Retinal pigment epithelial cell (primary cell): Measurements from ENCODE around the gene RASA2.
A peak's percentile ranks its signal among the peaks of the same experiment; 100 is the strongest.

Experiments
- DNase-seq: peaks from one replicate; pipeline ENCODE4 v3.0.0-alpha.2; 2010; ENCODE audit warnings: low read depth
- H3K4me3 ChIP-seq: 2 replicates; pipeline ENCODE4 v1.5.1; 2011; ENCODE audit warnings: mild to moderate bottlenecking, low read length, control low read depth, moderate library complexity
- TF ChIP-seq, protein P1 (sequence below): conservative IDR thresholded peaks from 2 replicates; pipeline ENCODE4 v1.5.1; 2011; ENCODE audit warnings: low read depth, low read length, control low read depth, inconsistent platforms

The RASA2 gene

DNA sequence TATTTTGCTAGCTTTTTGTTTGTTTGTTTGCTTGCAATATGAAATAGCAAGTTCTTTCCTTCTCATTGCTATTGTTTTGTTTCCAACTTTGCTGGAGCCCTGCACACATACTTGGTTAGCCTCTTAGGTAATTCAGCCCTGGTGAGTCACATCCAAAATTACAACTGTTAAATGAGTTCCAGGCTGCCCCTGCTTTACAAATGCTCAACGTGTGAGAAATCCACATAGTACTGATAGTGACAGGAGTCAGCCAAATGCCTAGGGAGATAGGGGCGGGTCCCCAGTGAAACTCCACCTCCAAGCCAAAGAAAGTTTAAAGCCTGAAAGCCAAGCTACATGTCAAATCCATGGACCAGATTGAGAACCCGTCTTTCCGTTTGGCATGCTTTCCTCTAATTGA lies 169.9 kb downstream of the RASA2 start:
- H3K4me3 ChIP-seq, result no peak overlapping the region
- DNase-seq, result no peak
- TF ChIP-seq, protein P1, sequence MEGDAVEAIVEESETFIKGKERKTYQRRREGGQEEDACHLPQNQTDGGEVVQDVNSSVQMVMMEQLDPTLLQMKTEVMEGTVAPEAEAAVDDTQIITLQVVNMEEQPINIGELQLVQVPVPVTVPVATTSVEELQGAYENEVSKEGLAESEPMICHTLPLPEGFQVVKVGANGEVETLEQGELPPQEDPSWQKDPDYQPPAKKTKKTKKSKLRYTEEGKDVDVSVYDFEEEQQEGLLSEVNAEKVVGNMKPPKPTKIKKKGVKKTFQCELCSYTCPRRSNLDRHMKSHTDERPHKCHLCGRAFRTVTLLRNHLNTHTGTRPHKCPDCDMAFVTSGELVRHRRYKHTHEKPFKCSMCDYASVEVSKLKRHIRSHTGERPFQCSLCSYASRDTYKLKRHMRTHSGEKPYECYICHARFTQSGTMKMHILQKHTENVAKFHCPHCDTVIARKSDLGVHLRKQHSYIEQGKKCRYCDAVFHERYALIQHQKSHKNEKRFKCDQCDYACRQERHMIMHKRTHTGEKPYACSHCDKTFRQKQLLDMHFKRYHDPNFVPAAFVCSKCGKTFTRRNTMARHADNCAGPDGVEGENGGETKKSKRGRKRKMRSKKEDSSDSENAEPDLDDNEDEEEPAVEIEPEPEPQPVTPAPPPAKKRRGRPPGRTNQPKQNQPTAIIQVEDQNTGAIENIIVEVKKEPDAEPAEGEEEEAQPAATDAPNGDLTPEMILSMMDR, result no peak

DNA sequence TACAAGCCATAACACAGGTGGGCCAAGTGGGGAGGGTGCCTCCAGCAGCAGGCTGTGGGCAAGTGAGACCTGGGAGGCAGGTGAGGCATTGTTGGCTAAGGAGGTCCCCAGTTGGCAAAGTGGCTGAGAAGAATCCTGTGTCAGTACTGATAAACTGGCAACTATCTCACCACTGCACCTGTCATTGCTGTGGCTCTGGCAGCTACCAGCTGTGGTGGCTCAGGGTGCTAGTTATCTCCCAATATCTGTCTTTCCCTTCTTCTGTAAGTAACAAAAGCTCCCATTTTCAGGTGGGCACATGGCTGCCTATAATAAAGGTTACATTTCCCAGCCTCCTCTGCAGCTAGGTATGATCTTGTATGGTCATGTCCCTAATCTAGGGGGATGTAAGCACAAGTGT lies 170.7 kb downstream of the RASA2 start:
- no peak for DNase-seq
- TF ChIP-seq, protein P1, result no peak
- no peak overlapping the region for H3K4me3 ChIP-seq

DNA sequence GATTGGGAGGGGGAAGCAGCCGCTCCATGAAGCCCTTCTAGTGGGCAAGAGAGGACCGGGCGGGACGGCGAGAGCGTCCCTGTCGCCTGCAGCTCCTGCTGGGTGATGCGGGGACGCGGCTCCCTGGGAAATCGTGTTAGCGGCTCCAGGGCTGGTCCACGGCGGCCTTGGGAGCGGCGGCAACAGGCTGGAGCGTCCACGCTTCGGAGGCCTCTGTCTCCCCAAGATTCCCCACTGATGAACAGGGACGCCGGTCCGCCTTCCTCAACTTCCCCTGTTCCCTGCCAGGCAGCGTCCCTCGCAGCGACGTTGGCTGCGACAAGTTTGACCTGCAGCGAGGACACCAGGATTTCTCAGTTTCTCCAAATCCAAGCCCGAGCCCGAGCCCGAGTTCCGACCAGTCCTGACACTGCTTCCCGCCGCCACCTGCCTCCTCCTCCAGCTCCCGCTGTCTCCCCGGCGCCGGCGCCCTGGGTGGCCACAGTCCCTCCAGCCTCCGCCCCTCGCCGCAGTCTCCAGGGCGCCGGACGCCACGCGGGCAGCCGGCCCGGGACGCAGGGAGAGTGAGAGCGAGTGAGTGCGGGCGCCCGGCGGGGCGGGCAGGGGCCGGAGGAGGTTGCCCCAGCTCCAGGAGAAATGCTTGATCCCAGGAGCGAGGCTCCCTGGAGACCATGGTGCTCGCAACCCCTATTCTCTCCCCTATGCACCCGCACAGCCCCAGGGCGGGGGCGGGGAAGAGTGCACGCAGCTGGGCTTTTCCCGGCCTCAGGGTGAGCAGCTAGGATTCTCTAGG lies 173.2 kb downstream of the RASA2 start:
- H3K4me3 ChIP-seq, result peak overlapping the region; percentile 65

DNA sequence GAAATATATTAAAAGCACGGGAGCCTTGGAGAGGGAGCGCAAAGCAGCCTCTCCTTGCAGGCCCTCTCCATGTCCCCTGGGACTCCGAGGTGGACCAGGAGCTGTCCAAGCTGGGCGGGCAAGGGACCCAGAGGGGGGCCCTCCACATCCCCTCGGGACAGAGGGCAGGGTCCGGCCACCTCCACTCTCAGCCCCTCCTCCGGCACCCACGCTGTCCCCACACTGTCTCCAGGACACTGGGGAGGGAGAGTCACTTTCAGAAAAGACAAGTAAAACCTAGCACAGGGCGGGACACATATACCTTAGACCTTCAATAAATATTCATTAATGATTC lies 173.8 kb downstream of the RASA2 start:
- no peak for DNase-seq
- TF ChIP-seq, protein P1, result no peak
- H3K4me3 ChIP-seq, result peak overlapping the region; percentile 65

More for the DNA sequence above, 173.2 kb downstream of the RASA2 start:
- TF ChIP-seq, protein P1, result no peak
- DNase-seq, result no peak

DNA sequence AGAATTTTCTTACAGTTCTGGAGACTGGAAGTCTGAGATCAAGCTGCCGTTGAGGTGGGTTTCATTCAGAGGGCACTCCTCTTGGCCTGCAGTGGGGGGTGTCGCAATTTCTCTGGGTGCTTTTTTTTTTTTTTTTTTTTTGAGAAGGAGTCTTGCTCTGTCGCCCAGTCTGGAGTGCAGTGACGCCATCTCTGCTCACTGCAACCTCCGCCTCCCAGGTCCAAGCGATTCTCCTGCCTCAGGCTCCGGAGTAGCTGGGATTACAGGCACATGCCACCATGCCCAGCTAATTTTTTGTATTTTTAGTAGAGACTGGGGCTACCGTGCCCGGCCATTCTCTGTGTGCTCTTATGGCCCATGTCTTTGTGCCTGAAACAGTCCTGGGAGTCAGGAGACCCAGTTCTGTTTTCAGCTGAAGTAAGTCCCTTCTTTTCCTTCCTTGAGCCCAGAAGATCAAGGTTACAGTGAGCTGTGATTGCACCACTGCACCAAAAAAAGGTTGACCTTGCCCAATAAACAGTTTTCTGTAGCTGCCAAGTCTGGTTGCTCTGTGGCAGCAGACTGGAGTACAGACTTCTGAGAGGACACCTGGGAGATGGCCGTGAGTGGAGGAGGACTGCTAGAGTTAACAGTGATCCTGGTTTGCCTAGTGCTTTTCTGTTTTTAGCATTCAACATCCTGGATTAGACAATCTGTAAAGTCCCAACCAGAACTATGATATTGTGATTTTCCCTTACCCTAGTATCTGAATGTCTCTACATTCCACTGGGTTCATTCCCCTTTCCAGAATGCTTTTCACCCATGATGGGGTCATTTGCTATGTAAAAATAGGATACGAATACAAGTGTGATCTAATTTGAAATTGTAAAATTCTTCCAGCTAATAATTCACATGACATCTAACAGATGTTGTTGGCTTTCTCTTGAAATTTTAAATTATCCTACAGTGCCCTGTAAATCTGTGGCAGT lies 174.7 kb downstream of the RASA2 start:
- no peak overlapping the region for H3K4me3 ChIP-seq
- TF ChIP-seq, protein P1, result no peak
- DNase-seq, result no peak

DNA sequence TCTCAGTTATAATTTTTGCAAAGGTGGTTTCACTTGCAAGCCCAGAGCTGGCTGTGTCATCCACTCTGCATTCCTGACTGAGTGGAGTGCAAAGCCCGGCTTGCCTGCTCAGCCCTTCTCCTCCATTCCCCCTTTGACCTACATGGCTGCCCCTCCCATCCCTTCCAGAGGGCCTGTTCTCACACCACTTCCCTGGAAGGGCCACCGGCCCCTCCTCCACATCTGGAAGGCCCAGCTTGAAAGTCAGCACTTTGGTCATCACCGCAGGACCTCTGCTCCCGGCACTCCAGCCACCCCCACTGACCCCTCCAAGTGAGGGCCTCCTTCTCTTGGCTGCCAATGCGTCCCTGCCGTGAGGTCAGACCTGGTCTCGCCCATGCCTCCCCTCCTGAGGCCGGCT lies 177.2 kb downstream of the RASA2 start:
- no peak for DNase-seq
- H3K4me3 ChIP-seq, result no peak overlapping the region
- TF ChIP-seq, protein P1, result no peak
